ENCODE measurements around the gene ZFP36. TPM values are rescaled to one million over a fixed set of nuclear protein-coding genes. Genes with fewer than 3 reads are reported as not detected.

Gene ZFP36
- total and polyA plus RNA-seq, 12 donors: 5.7 to 193 (median 86.7) TPM

DNA sequence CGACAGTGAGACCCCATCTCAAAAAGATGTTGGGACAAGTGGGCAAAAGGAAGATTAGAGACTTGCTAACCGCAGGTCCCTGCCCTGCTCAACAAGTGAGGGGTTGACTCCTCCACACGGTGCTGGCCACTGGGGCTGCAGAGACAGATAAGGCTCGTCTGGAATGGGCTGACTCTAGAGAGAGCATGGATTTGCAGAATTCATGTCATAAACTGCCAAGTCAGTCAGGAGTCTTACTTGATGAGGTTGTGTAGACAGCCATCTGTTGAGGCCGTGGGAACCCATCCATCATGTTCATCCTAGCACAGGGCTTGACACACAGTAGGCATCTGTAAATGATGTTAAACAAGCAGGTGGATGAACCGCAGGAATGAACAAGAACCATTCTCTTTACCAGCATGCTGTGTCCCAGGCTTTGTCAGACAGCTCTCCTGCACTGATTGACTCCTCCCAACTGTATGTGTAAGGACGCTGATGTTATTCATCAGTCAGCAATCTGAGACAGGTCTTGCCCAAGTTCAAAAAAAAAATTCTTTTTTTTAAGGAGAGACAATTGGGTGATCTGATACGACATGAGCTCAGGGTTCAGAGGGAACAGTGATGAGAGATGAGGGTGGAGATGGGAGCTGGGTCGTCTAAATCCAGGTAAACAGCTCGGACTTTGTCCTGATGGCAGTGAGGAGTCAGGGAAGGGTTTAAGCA, 24.6 kb upstream of the ZFP36 start:
- no peak for DNase-seq
- Histone ChIP-seq H3K27me3 (no peaks in the 10 kb centered on the region), H3K36me3 (replicated peaks in 1 of 2) (peaks cover 0 to 92% of the 10 kb centered on the region in 2 donors), H3K27ac (no peak overlapping the region), H3K4me1 (replicated peaks in 1 of 2) (no peaks in the 10 kb centered on the region), H3K9me3 (replicated peaks in 1 of 3) (no peaks in the 10 kb centered on the region), H3K4me3 (no peak overlapping the region)
- TF ChIP-seq, protein P1, sequence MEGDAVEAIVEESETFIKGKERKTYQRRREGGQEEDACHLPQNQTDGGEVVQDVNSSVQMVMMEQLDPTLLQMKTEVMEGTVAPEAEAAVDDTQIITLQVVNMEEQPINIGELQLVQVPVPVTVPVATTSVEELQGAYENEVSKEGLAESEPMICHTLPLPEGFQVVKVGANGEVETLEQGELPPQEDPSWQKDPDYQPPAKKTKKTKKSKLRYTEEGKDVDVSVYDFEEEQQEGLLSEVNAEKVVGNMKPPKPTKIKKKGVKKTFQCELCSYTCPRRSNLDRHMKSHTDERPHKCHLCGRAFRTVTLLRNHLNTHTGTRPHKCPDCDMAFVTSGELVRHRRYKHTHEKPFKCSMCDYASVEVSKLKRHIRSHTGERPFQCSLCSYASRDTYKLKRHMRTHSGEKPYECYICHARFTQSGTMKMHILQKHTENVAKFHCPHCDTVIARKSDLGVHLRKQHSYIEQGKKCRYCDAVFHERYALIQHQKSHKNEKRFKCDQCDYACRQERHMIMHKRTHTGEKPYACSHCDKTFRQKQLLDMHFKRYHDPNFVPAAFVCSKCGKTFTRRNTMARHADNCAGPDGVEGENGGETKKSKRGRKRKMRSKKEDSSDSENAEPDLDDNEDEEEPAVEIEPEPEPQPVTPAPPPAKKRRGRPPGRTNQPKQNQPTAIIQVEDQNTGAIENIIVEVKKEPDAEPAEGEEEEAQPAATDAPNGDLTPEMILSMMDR (IDR thresholded peaks at IDR 0.05): no peak
- TF ChIP-seq POLR2A (IDR thresholded peaks at IDR 0.05): no peak
- 76 to 82% (median 80%) methylated on average over 8 to 10 of the region's 10 CpGs for WGBS, 4 donors
- intact Hi-C loops (cut with DNase I): loop anchor here in 1 of 2 donors (5.0 kb wide), 1 partner anchor 35 kb away; no protein-coding TSS in a partner anchor

DNA sequence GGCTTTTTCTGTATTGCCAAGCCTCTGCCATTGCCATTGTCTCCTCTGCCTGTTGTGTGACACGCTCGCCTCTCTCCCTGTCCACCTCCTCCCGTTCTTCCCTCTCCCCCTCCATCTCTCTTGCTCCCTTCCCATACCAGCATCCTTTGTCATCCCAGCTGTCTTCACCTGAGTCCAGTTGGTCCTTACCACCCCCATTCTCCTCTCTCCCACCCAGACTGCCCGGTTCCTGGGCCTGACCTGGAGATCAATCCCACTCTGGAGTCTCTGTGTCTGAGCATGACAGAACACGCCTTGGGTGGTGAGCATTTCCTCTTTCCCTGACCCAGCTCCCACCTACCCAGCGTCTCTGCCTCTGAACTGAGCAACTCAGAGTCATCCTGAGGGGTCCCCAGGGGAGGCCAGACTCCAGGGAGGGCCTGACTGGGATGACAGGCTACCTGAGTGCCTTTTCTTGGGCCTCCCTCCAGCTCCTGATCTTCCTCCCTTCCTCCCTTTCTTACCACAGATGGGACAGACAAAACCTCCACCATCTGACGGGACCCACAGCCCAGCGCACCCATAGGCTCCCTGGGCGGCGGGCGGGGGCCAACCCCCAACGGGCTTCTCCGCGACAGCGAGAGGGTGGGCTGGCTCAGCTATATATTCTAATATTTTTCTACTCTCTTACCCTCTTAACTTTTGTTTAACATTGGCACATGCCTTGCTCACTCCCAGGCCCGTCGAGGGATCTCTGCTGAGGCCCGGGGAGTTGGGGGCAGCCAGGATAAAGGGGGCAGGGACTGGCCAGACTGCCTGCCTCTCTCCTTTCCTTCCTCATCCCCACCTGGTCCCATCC, 23.4 kb upstream of the ZFP36 start:
- no peaks in the 10 kb centered on the region for H3K9me3 ChIP-seq (replicated peaks in 1 of 3)
- DNase-seq: no peak
- H3K27me3 ChIP-seq: no peaks in the 10 kb centered on the region
- no peak overlapping the region for H3K27ac ChIP-seq
- WGBS, 4 donors: 87 to 94% (median 89%) methylated on average over 17 to 18 of the region's 18 CpGs
- H3K36me3 ChIP-seq (replicated peaks in 1 of 2): peaks cover 0 to 92% of the 10 kb centered on the region in 2 donors
- no peak for TF ChIP-seq POLR2A (IDR thresholded peaks at IDR 0.05)
- H3K4me1 ChIP-seq (replicated peaks in 1 of 2): no peaks in the 10 kb centered on the region
- H3K4me3 ChIP-seq: no peak overlapping the region
- intact Hi-C loops (cut with DNase I): loop anchor here in 1 of 2 donors (5.0 kb wide), 1 partner anchor 36 kb away; no protein-coding TSS in a partner anchor

DNA sequence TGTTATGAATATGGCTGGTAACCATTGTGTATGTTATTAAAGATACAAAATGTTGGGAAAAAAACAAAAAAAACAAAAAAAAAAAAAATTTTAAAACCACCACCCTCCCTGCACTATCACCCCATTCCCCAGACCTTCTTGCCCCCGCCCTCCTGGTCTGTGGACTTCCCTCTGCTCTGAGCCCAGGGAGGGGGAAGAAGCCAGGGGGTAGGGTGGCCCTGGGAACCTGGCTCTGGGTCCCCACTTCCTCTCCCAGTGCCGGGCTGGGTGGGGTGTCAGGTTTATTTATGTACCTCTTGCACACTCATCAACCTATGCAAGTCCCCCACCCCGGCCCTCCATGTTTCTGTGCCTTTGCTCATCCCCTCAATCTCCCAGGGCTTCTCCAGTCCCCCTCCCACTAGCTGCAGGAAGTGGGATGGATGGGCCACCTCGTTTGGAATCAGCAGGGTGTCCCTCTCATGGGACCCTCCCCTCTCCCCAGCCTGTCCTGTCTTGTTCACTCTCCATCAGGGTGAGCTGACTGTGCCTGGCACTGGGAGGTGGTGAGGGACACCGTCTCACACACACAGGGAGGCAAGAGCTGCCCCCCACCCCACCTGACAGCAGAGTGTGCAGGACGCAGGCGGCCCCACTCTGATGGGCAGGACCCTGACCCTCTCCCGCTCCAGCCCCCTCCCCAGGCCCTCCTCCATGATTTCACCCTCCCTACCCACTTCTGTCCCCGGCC, 21.6 kb upstream of the ZFP36 start:
- DNase-seq: no peak
- Histone ChIP-seq H3K4me1 (replicated peaks in 1 of 2) (peaks cover 5% of the 10 kb centered on the region in 2 donors), H3K27me3 (no peaks in the 10 kb centered on the region), H3K4me3 (no peak overlapping the region), H3K27ac (no peak overlapping the region), H3K9me3 (replicated peaks in 1 of 3) (no peaks in the 10 kb centered on the region), H3K36me3 (replicated peaks in 1 of 2) (peaks cover 0 to 87% of the 10 kb centered on the region in 2 donors)
- intact Hi-C loops (cut with DNase I): loop anchor here in 1 of 2 donors (5.0 kb wide), 1 partner anchor 38 kb away; no protein-coding TSS in a partner anchor
- 70 to 78% (median 74%) methylated on average over 5 to 9 of the region's 9 CpGs for WGBS, 4 donors
- no peak for TF ChIP-seq POLR2A (IDR thresholded peaks at IDR 0.05)
- TF ChIP-seq, protein P1 (IDR thresholded peaks at IDR 0.05): no peak

DNA sequence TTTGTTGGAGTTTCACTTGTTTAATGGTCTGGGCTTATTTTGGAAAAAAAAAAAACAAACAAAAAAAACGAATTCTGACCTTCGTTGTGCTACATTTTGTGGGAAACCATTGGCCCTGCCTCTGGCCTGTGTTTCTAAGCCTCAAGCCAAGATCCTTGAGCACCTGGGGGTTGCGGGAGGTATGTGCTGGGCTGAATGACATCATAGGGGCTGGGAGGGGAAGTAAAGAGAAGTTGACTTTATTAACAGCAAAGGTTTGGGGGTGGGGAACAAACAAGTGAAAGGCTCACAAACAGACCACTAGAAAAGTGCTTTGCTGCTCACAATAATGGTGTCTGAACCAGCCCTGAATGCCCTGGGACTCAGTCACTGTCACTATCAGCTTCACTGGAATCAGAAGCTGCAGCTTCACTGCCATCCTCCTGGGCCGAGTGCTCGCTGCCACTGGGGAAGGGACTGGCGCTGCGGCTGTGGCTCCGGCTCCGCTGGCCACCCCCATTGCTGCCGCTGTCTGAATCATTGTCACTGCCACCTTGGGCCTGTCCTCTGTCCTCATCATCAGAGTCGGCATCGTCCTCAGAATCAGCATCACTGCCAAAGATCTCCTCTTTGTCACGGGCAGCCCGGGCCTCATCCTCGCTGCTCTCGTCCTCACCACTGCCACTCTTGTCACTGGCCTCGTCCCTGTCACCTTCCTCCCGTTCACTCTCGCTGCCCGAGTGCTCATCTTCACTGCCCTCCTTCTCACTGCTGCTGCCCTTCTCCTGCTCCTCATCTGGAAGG, 20.8 kb upstream of the ZFP36 start:
- intact Hi-C loops (cut with DNase I): no loop called here
- 71 to 79% (median 76%) methylated on average over 20 of the region's 20 CpGs for WGBS, 4 donors
- Histone ChIP-seq H3K4me3 (no peak overlapping the region), H3K9me3 (replicated peaks in 1 of 3) (no peaks in the 10 kb centered on the region), H3K27ac (no peak overlapping the region), H3K4me1 (replicated peaks in 1 of 2) (peaks cover 9 to 10% of the 10 kb centered on the region in 2 donors), H3K27me3 (no peaks in the 10 kb centered on the region), H3K36me3 (replicated peaks in 1 of 2) (peaks cover 0 to 79% of the 10 kb centered on the region in 2 donors)
- TF ChIP-seq, protein P1 (IDR thresholded peaks at IDR 0.05): no peak
- TF ChIP-seq POLR2A (IDR thresholded peaks at IDR 0.05): no peak
- DNase-seq: no peak

Data from adrenal gland (tissue), 12 donors.